ENCODE results near the gene NXNL1.

- TF ChIP-seq EZH2 (IDR thresholded peaks at IDR 0.05) (no peak), POLR2AphosphoS5 (IDR thresholded peaks at IDR 0.05; ENCODE audit: borderline replicate concordance, low read depth, low read length) (no peak)
Measured at GRCh38 chr19:17454576-17455071, 6.1 kb downstream of the NXNL1 start.
